K562 (cell line): ENCODE results near the gene LRRC71. TPM values are rescaled to one million over a fixed set of nuclear protein-coding genes. Genes with fewer than 3 reads are reported as not detected.

Experiments
- ATAC-seq: fragments of 200-7000 bp; cut with Tn5 transposase; 3 replicates; pipeline ENCODE4 v1.9.1; 2020; ENCODE audit warnings: moderate library complexity
- BruUV-seq: library from RNA; stranded (reverse); fragments of 400-500 nt; replicated peaks from 2 replicates; lab custom pipeline; 2021; lab: Mats Ljungman, UMichigan
- CTCF ChIA-PET: fragments of 300-600 bp; formaldehyde crosslinking; extraction: SDS; loops from one replicate; lab custom pipeline; 2021; ENCODE audit warnings: low intra/inter-chr PET ratio; lab: Yijun Ruan, JAX
- POLR2A ChIA-PET: fragments of 300-600, 350-650 bp; sonication (Branson Sonifier 250); formaldehyde crosslinking; extraction: SDS; loops from one replicate; lab custom pipeline; 2021; ENCODE audit warnings: antibody characterized with exemption, inconsistent platforms; lab: Yijun Ruan, JAX
- DNase-seq, 4 experiments: peaks; one replicate each; pipeline versions ENCODE4 v3.0.0 to v3.0.0-alpha.2; 2011 to 2018; ENCODE audit warnings: low spot score in 3 of 4, mixed read lengths in 3 of 4; ENCODE audit errors: extremely low read depth in 1 of 4
- FAIRE-seq: peaks from 2 replicates; lab custom pipeline; 2011; peaks lifted over from hg19 to GRCh38; lab: Jason Lieb, UNC
- H2AFZ ChIP-seq: 2 replicates; pipeline ENCODE4 v1.6.0; 2011; ENCODE audit warnings: low read depth, low read length, control low read depth, inconsistent platforms
- H3K27ac ChIP-seq: fragments of 200-600 bp; 3 replicates; pipeline ENCODE4 v1.8.0; 2011; ENCODE audit warnings: low read depth, mild to moderate bottlenecking, control low read depth, inconsistent platforms, low read length, moderate library complexity, mixed read lengths; ENCODE audit errors: extremely low read depth
- H3K27me3 ChIP-seq, 2 experiments: fragments of 300-600 bp in 1 of 2; 2 replicates in 1 of 2; 3 replicates in 1 of 2; pipeline versions ENCODE4 v1.6.0 to v1.8.0; 2011; ENCODE audit warnings: inconsistent platforms in 2 of 2, low read length in 2 of 2, mild to moderate bottlenecking in 1 of 2, mixed read lengths in 1 of 2, moderate library complexity in 1 of 2; ENCODE audit not compliant: control insufficient read depth in 2 of 2, insufficient read depth in 2 of 2
- H3K36me3 ChIP-seq: fragments of 300-600 bp; 3 replicates; pipeline ENCODE4 v1.8.0; 2011; ENCODE audit warnings: mild to moderate bottlenecking, low read length, inconsistent platforms; ENCODE audit not compliant: control insufficient read depth, insufficient read depth
- H3K4me1 ChIP-seq, 2 experiments: fragments of 200-600 bp in 1 of 2; replicated peaks in 1 of 2; 2 replicates in 1 of 2; 3 replicates in 1 of 2; pipeline versions ENCODE4 v1.5.1 to v1.8.0; 2011; ENCODE audit warnings: inconsistent platforms in 2 of 2, low read length in 2 of 2, mild to moderate bottlenecking in 1 of 2, mixed read lengths in 1 of 2, moderate library complexity in 1 of 2; ENCODE audit not compliant: control insufficient read depth in 2 of 2, insufficient read depth in 2 of 2
- H3K4me2 ChIP-seq: 2 replicates; pipeline ENCODE4 v1.6.1; 2011; ENCODE audit warnings: low read length, control low read depth, inconsistent platforms, mixed read lengths; ENCODE audit not compliant: insufficient read depth
- H3K4me3 ChIP-seq: fragments of 200-600 bp; sonication (generic), shearing (Covaris generic); 2 replicates; pipeline ENCODE4 v1.5.1; 2016; ENCODE audit warnings: control low read depth, inconsistent platforms
- H3K79me2 ChIP-seq: fragments of 200-600 bp; 3 replicates; pipeline ENCODE4 v1.8.0; 2011; ENCODE audit warnings: low read length, inconsistent platforms; ENCODE audit not compliant: control insufficient read depth, insufficient read depth
- H3K9ac ChIP-seq, 2 experiments: 2 replicates each; pipeline versions ENCODE4 v1.6.0 to v1.6.1; 2011; ENCODE audit warnings: low read depth in 2 of 2, low read length in 2 of 2, control low read depth in 1 of 2, inconsistent platforms in 1 of 2, mild to moderate bottlenecking in 1 of 2, mixed read lengths in 1 of 2; ENCODE audit not compliant: insufficient read depth in 1 of 2
- H3K9me1 ChIP-seq: one replicate; pipeline ENCODE4 v1.6.0; 2011; ENCODE audit warnings: inconsistent platforms, mild to moderate bottlenecking, low read length, moderate library complexity; ENCODE audit not compliant: control insufficient read depth, insufficient read depth
- H3K9me3 ChIP-seq: replicated peaks from 2 replicates; pipeline ENCODE4 v1.5.1; 2011; ENCODE audit warnings: low read depth, low read length, inconsistent platforms; ENCODE audit not compliant: control insufficient read depth, insufficient read depth
- H4K20me1 ChIP-seq: replicated peaks from 2 replicates; pipeline ENCODE4 v1.6.1; 2011; ENCODE audit warnings: low read length, inconsistent platforms, mixed read lengths; ENCODE audit not compliant: control insufficient read depth, insufficient read depth
- ELK3 ChIP-seq: fragments of 450-650 bp; formaldehyde crosslinking; IDR thresholded peaks from 2 replicates; pipeline ENCODE4 v1.4.0; 2020; ENCODE audit warnings: mild to moderate bottlenecking
- ESRRA ChIP-seq: fragments of 450-650 bp; IDR thresholded peaks from 2 replicates; pipeline ENCODE4 v1.6.1; 2014; ENCODE audit warnings: low read depth, mild to moderate bottlenecking, moderate library complexity, borderline replicate concordance
- KDM4B ChIP-seq, 2 experiments: fragments of 450-650 bp in 1 of 2; sonication (generic) in 1 of 2; IDR thresholded peaks; 2 replicates each; pipeline ENCODE4 v1.6.1; 2016 to 2017; ENCODE audit warnings: borderline replicate concordance in 2 of 2, antibody characterized with exemption in 1 of 2, low read depth in 1 of 2, mild to moderate bottlenecking in 1 of 2
- NCOA1 ChIP-seq: fragments of 450-650 bp; IDR thresholded peaks from 2 replicates; pipeline ENCODE4 v1.6.1; 2016; ENCODE audit warnings: low read depth
- SP2 ChIP-seq: IDR thresholded peaks from 2 replicates; pipeline ENCODE4 v1.6.1; 2011; ENCODE audit warnings: mild to moderate bottlenecking, low read depth, low read length, moderate library complexity; ENCODE audit not compliant: poor library complexity, severe bottlenecking; ENCODE audit errors: extremely low read depth
- ZNF79 ChIP-seq: fragments of 250-450 bp; sonication (Bioruptor Pico); IDR thresholded peaks from 2 replicates; pipeline ENCODE4 v1.4.0; 2020; ENCODE audit warnings: low read depth, mild to moderate bottlenecking, moderate library complexity
- WGBS: fragments of 100-300 bp; shearing (Covaris generic); methylation state at CpG from one replicate; pipeline ENCODE4 v1.1.6; 2016; ENCODE audit warnings: low coverage, mixed read lengths; ENCODE audit not compliant: insufficient coverage; ENCODE audit errors: missing lambda C conversion rate; 5-methylcytosine and 5-hydroxymethylcytosine counted together
- in situ Hi-C: fragments of 300-500 bp; cut with MboI; formaldehyde crosslinking; loops from 4 replicates; pipeline ENCODE4 v1.15.0; 2018; ENCODE audit warnings: inconsistent platforms, mixed read lengths
- intact Hi-C: fragments of 100-400 bp; cut with micrococcal nuclease; formaldehyde crosslinking; loops from 2 replicates; pipeline ENCODE4 v1.14.2; 2022
- polyA plus RNA-seq, 8 experiments: library from polyadenylated mRNA; depleted of rRNA in 4 of 8; stranded (reverse) in 5 of 8; unstranded in 3 of 8; fragments of >200 nt; fragmentation: Nextera tagmentation in 2 of 8; fragmentation: Illumina TruSeq in 1 of 8; extraction: Ambion mirVana in 2 of 8; extraction: Trizol in 1 of 8; gene quantifications; 2 replicates each; pipeline versions ENCODE4 v1.2.1 to v1.2.3, GENCODE V29; 2011 to 2014; ENCODE audit warnings: inconsistent platforms in 1 of 8, missing spikeins in 1 of 8
- total RNA-seq, 7 experiments: library from RNA; depleted of rRNA in 6 of 7; stranded (reverse); fragments of >200 nt in 6 of 7; fragmentation: Illumina TruSeq in 2 of 7; extraction: Trizol in 2 of 7; gene quantifications; 2 replicates each; pipeline versions ENCODE4 v1.2.1 to v1.2.3, GENCODE V29; 2011 to 2021; ENCODE audit warnings: low replicate concordance in 1 of 7

The LRRC71 gene
- total and polyA plus RNA-seq, 9 of the 15 experiments (the other 6 are each of a cell fraction or from before 2014, with no cell fraction given): 0.06 to 1.2 (median 0.51) TPM; not detected in 1

GRCh38 chr1:156949127-156949526 is 28.7 kb downstream of the LRRC71 start:
- Histone ChIP-seq H3K9ac (no peak overlapping the region), H3K4me2 (no peak overlapping the region), H3K27me3 (no peaks in the 10 kb centered on the region), H3K36me3 (peaks cover 57% of the 10 kb centered on the region; the same call in 2 of the 3 replicates), H3K79me2 (no peaks in the 10 kb centered on the region), H3K4me1 (peaks cover 2 to 4% of the 10 kb centered on the region in 2 experiments; a peak in 3 of 5 replicates), H3K27ac (no peak overlapping the region), H3K9me3 (no peaks in the 10 kb centered on the region), H3K9me1 (no peaks in the 10 kb centered on the region), H2AFZ (no peak overlapping the region), H4K20me1 (no peaks in the 10 kb centered on the region), H3K4me3 (no peak overlapping the region)
- no peak for FAIRE-seq
- ChIA-PET POLR2A (interaction anchor here (1.2 to 1.4 kb wide), 3 partner anchors 10 to 14 kb away, joined by 3 to 6 read pairs (median 5); no protein-coding TSS in a partner anchor), CTCF (no interaction called here)
- ATAC-seq: no peak; the same call in 2 of the 3 replicates
- 76% methylated on average over 5 of the region's 5 CpGs for WGBS
- in situ Hi-C loops: no loop called here
- TF ChIP-seq SP2 (no peak), ELK3 (CRISPR knock-in tag) (no peak), ESRRA (no peak), ZNF79 (CRISPR knock-in tag) (no peak), KDM4B (IDR thresholded peaks at IDR 0.05; ENCODE audit: borderline replicate concordance in 2 of 2, low read depth in 1 of 2) (no peak), NCOA1 (no peak)
- no TSS peak for BruUV-seq
- intact Hi-C loops: no loop called here
- DNase-seq: no peak
